MM.1S (cell line): Measurements from ENCODE around the gene GRPEL1.

ENCODE experiments used
- DNase-seq: peaks from one replicate; pipeline ENCODE4 v3.0.0-alpha.2; 2015
- H2AFZ ChIP-seq: fragments of 300-600 bp; sonication (generic); 2 replicates; pipeline ENCODE4 v1.6.0; 2016; ENCODE audit warnings: antibody characterized with exemption, low read length
- H3F3A ChIP-seq: fragments of 300-600 bp; sonication (generic); 2 replicates; pipeline ENCODE4 v1.6.1; 2016; ENCODE audit warnings: mild to moderate bottlenecking, antibody characterized with exemption, low read length, moderate library complexity, mixed read lengths; ENCODE audit not compliant: insufficient read depth
- H3K27ac ChIP-seq: fragments of 300-600 bp; sonication (generic); 2 replicates; pipeline ENCODE4 v1.5.1; 2016; ENCODE audit warnings: mild to moderate bottlenecking, low read length
- H3K27me3 ChIP-seq: fragments of 300-600 bp; sonication (generic); replicated peaks from 2 replicates; pipeline ENCODE4 v1.6.0; 2016; ENCODE audit warnings: low read length; ENCODE audit not compliant: insufficient read depth
- H3K36me3 ChIP-seq: fragments of 300-600 bp; sonication (generic); replicated peaks from 2 replicates; pipeline ENCODE4 v1.6.1; 2016; ENCODE audit warnings: mild to moderate bottlenecking, low read length, mixed read lengths; ENCODE audit not compliant: insufficient read depth
- H3K4me1 ChIP-seq: fragments of 300-600 bp; sonication (generic); 2 replicates; pipeline ENCODE4 v1.6.1; 2016; ENCODE audit warnings: low read length, mixed read lengths
- H3K4me2 ChIP-seq: fragments of 300-600 bp; sonication (generic); 2 replicates; pipeline ENCODE4 v1.6.0; 2016; ENCODE audit warnings: low read depth, low read length
- H3K4me3 ChIP-seq: fragments of 300-600 bp; sonication (generic); 2 replicates; pipeline ENCODE4 v1.5.1; 2016; ENCODE audit warnings: low read length, mixed read lengths
- H3K79me2 ChIP-seq: fragments of 300-600 bp; sonication (generic); 2 replicates; pipeline ENCODE4 v1.6.1; 2016; ENCODE audit warnings: mixed run types, low read length, mixed read lengths
- H3K9ac ChIP-seq: fragments of 300-600 bp; sonication (generic); 2 replicates; pipeline ENCODE4 v1.6.1; 2016; ENCODE audit warnings: low read length, mixed read lengths
- H3K9me2 ChIP-seq: fragments of 300-600 bp; sonication (generic); replicated peaks from 2 replicates; pipeline ENCODE4 v1.6.1; 2016; ENCODE audit warnings: mild to moderate bottlenecking, low read length, mixed read lengths; ENCODE audit not compliant: insufficient read depth
- H3K9me3 ChIP-seq: fragments of 300-600 bp; sonication (generic); replicated peaks from 2 replicates; pipeline ENCODE4 v1.6.1; 2016; ENCODE audit warnings: mild to moderate bottlenecking, low read length, mixed read lengths; ENCODE audit not compliant: insufficient read depth
- H4K20me1 ChIP-seq: fragments of 300-600 bp; sonication (generic); 2 replicates; pipeline ENCODE4 v1.6.1; 2016; ENCODE audit warnings: mild to moderate bottlenecking, low read length, moderate library complexity, mixed read lengths; ENCODE audit not compliant: insufficient read depth
- CTCF ChIP-seq: fragments of 300-600 bp; sonication (generic); IDR thresholded peaks from 2 replicates; pipeline ENCODE4 v1.5.1; 2016; ENCODE audit warnings: antibody characterized with exemption, low read length, mixed read lengths
- EZH2 ChIP-seq: fragments of 300-600 bp; sonication (generic); optimal IDR thresholded peaks from 2 replicates; pipeline ENCODE3; 2017; ENCODE audit warnings: low read depth, mild to moderate bottlenecking, antibody characterized with exemption, low read length, mixed read lengths
- EZH2phosphoT487 ChIP-seq: fragments of 300-600 bp; sonication (generic); IDR thresholded peaks from 2 replicates; pipeline ENCODE4 v1.6.1; 2018; ENCODE audit warnings: antibody characterized with exemption, low read length

Gene GRPEL1

GRCh38 chr4:7112656-7113055 lies 44.8 kb upstream of the GRPEL1 start:
- Histone ChIP-seq H2AFZ (no peak overlapping the region), H3K27ac (no peak overlapping the region), H3K79me2 (no peaks in the 10 kb centered on the region), H3K9ac (no peak overlapping the region), H3K4me3 (no peak overlapping the region), H4K20me1 (no peaks in the 10 kb centered on the region), H3K36me3 (no peaks in the 10 kb centered on the region), H3F3A (no peaks in the 10 kb centered on the region), H3K9me3 (no peaks in the 10 kb centered on the region), H3K4me1 (no peaks in the 10 kb centered on the region), H3K4me2 (no peak overlapping the region), H3K27me3 (peaks cover 91% of the 10 kb centered on the region), H3K9me2 (no peaks in the 10 kb centered on the region)
- no peak for DNase-seq
- no peak for TF ChIP-seq EZH2
- TF ChIP-seq CTCF: no peak
- TF ChIP-seq EZH2phosphoT487: no peak

- TF ChIP-seq EZH2 (no peak), EZH2phosphoT487 (no peak), CTCF (no peak)
- no peak for DNase-seq
- Histone ChIP-seq H3K27me3 (peaks cover 89% of the 10 kb centered on the region), H3K4me1 (no peaks in the 10 kb centered on the region), H2AFZ (no peak overlapping the region), H3K9me2 (no peaks in the 10 kb centered on the region), H3K9me3 (no peaks in the 10 kb centered on the region), H3K36me3 (no peaks in the 10 kb centered on the region), H3K79me2 (no peaks in the 10 kb centered on the region), H3K4me3 (no peak overlapping the region), H3F3A (no peaks in the 10 kb centered on the region), H3K4me2 (no peak overlapping the region), H3K9ac (no peak overlapping the region), H3K27ac (no peak overlapping the region), H4K20me1 (no peaks in the 10 kb centered on the region)
Observed at GRCh38 chr4:7111441-7111840, 43.6 kb upstream of the GRPEL1 start.

- Histone ChIP-seq H3K4me3 (no peak overlapping the region), H2AFZ (no peak overlapping the region), H3K9ac (no peak overlapping the region), H3K4me2 (no peak overlapping the region), H3K27ac (no peak overlapping the region), H3K36me3 (no peaks in the 10 kb centered on the region), H3K9me2 (no peaks in the 10 kb centered on the region), H3K79me2 (no peaks in the 10 kb centered on the region), H4K20me1 (no peaks in the 10 kb centered on the region), H3K4me1 (no peaks in the 10 kb centered on the region), H3K9me3 (no peaks in the 10 kb centered on the region), H3F3A (no peaks in the 10 kb centered on the region), H3K27me3 (peaks cover 88% of the 10 kb centered on the region)
- TF ChIP-seq EZH2 (no peak), CTCF (no peak), EZH2phosphoT487 (no peak)
- DNase-seq: no peak
Observed at GRCh38 chr4:7110546-7110945, 42.7 kb upstream of the GRPEL1 start.

GRCh38 chr4:7109169-7109568 lies 41.3 kb upstream of the GRPEL1 start:
- no peaks in the 10 kb centered on the region for H3F3A ChIP-seq
- TF ChIP-seq EZH2phosphoT487: no peak
- TF ChIP-seq CTCF: no peak
- no peak for TF ChIP-seq EZH2
- no peaks in the 10 kb centered on the region for H3K79me2 ChIP-seq
- no peak overlapping the region for H3K9ac ChIP-seq
- H3K9me3 ChIP-seq: no peaks in the 10 kb centered on the region
- no peak overlapping the region for H3K4me2 ChIP-seq
- no peak overlapping the region for H3K4me3 ChIP-seq
- no peak for DNase-seq
- no peak overlapping the region for H3K27ac ChIP-seq
- H3K27me3 ChIP-seq: peaks cover 94% of the 10 kb centered on the region
- no peaks in the 10 kb centered on the region for H3K36me3 ChIP-seq
- H2AFZ ChIP-seq: no peak overlapping the region
- H3K9me2 ChIP-seq: no peaks in the 10 kb centered on the region
- H4K20me1 ChIP-seq: no peaks in the 10 kb centered on the region
- H3K4me1 ChIP-seq: no peaks in the 10 kb centered on the region
